HepG2 (cell line): ENCODE data around the gene VILL. TPM values are rescaled to one million over a fixed set of nuclear protein-coding genes. Genes with fewer than 3 reads are reported as not detected.

Experiments used
- ATAC-seq: fragments of 200-7000 bp; cut with Tn5 transposase; 3 replicates; pipeline ENCODE4 v1.9.1; 2020; ENCODE audit warnings: mild to moderate bottlenecking, moderate library complexity
- BruUV-seq: library from RNA; stranded (reverse); fragments of 400-500 nt; replicated peaks from 2 replicates; lab custom pipeline; 2021; lab: Mats Ljungman, UMichigan
- CTCF ChIA-PET: fragments of 300-600 bp; formaldehyde crosslinking; extraction: SDS; loops from one replicate; lab custom pipeline; 2021; ENCODE audit warnings: low total read pairs, inconsistent platforms, low intra/inter-chr PET ratio; lab: Yijun Ruan, JAX
- POLR2A ChIA-PET: fragments of 350-600 bp; sonication (Branson Sonifier 250); formaldehyde crosslinking; loops from one replicate; lab custom pipeline; 2020; ENCODE audit warnings: antibody characterized with exemption, inconsistent platforms; lab: Yijun Ruan, JAX
- DNase-seq: peaks from one replicate; pipeline ENCODE4 v3.0.0-alpha.2; 2015; ENCODE audit warnings: low spot score
- FAIRE-seq: peaks from 3 replicates; lab custom pipeline; 2011; peaks lifted over from hg19 to GRCh38; lab: Jason Lieb, UNC
- H2AFZ ChIP-seq: one replicate; pipeline ENCODE4 v1.6.1; 2011; ENCODE audit warnings: low read length, inconsistent platforms
- H3K27ac ChIP-seq: fragments of 300-600 bp; 3 replicates; pipeline ENCODE4 v1.8.0; 2011; ENCODE audit warnings: mixed run types, mild to moderate bottlenecking, mixed read lengths, low read length, inconsistent platforms; ENCODE audit not compliant: insufficient read depth; ENCODE audit errors: extremely low read length
- H3K27me3 ChIP-seq, 2 experiments: fragments of 200-600 bp in 1 of 2; 2 replicates in 1 of 2; 3 replicates in 1 of 2; pipeline versions ENCODE4 v1.6.0 to v1.8.0; 2011; ENCODE audit warnings: low read length in 2 of 2, mild to moderate bottlenecking in 2 of 2, moderate library complexity in 2 of 2, inconsistent platforms in 1 of 2; ENCODE audit not compliant: insufficient read depth in 2 of 2, control insufficient read depth in 1 of 2
- H3K36me3 ChIP-seq, 2 experiments: fragments of 200-600 bp in 1 of 2; replicated peaks in 1 of 2; 2 replicates in 1 of 2; 3 replicates in 1 of 2; pipeline versions ENCODE4 v1.5.1 to v1.8.0; 2011; ENCODE audit warnings: low read length in 2 of 2, inconsistent platforms in 1 of 2; ENCODE audit not compliant: insufficient read depth in 2 of 2, control insufficient read depth in 1 of 2
- H3K4me1 ChIP-seq: 2 replicates; pipeline ENCODE4 v1.5.1; 2012; ENCODE audit warnings: low read length, inconsistent platforms; ENCODE audit not compliant: insufficient read depth
- H3K4me2 ChIP-seq: 2 replicates; pipeline ENCODE4 v1.6.0; 2011; ENCODE audit warnings: low read depth, low read length, inconsistent platforms
- H3K4me3 ChIP-seq, 3 experiments: fragments of 200-600 bp in 1 of 3; sonication (generic), shearing (Covaris generic) in 1 of 3; replicated peaks in 1 of 3; 2 replicates each; pipeline ENCODE4 v1.5.1; 2011 to 2016; ENCODE audit warnings: low read length in 3 of 3, inconsistent platforms in 2 of 3, low read depth in 2 of 3, mild to moderate bottlenecking in 2 of 3, control low read depth in 1 of 3, mixed read lengths in 1 of 3; ENCODE audit not compliant: insufficient read depth in 1 of 3
- H3K79me2 ChIP-seq: one replicate; pipeline ENCODE4 v1.6.1; 2011; ENCODE audit warnings: low read length, inconsistent platforms; ENCODE audit not compliant: insufficient read depth
- H3K9ac ChIP-seq: 2 replicates; pipeline ENCODE4 v1.6.0; 2011; ENCODE audit warnings: mild to moderate bottlenecking, low read depth, low read length, inconsistent platforms; ENCODE audit not compliant: insufficient read depth
- H3K9me3 ChIP-seq: 2 replicates; pipeline ENCODE4 v1.5.1; 2012; ENCODE audit warnings: mild to moderate bottlenecking, low read length
- H4K20me1 ChIP-seq: 2 replicates; pipeline ENCODE4 v1.6.0; 2011; ENCODE audit warnings: inconsistent platforms, mild to moderate bottlenecking, low read length, moderate library complexity; ENCODE audit not compliant: insufficient read depth
- BCL6 ChIP-seq: IDR thresholded peaks from 2 replicates; pipeline ENCODE4 v1.6.1; 2016; ENCODE audit warnings: missing genetic modification reagents, missing compliant biosample characterization
- FOXA1 ChIP-seq, 2 experiments: fragments of 450-650 bp in 1 of 2; sonication (generic) in 1 of 2; formaldehyde crosslinking in 1 of 2; IDR thresholded peaks; 2 replicates each; pipeline versions ENCODE4 v1.4.0 to v1.6.1; 2016 to 2020; ENCODE audit warnings: missing genetic modification reagents in 1 of 2
- IKZF4 ChIP-seq: sonication (generic); formaldehyde crosslinking; IDR thresholded peaks from 2 replicates; pipeline ENCODE4 v1.5.1; 2020; ENCODE audit warnings: borderline replicate concordance, mild to moderate bottlenecking, low read depth, missing genetic modification reagents; ENCODE audit errors: not compliant biosample characterization
- NFE2 ChIP-seq: sonication (generic); formaldehyde crosslinking; IDR thresholded peaks from 2 replicates; pipeline ENCODE4 v1.4.0; 2020; ENCODE audit warnings: missing genetic modification reagents
- PHF21A ChIP-seq: sonication (generic); formaldehyde crosslinking; IDR thresholded peaks from 2 replicates; pipeline ENCODE4 v1.5.0; 2020; ENCODE audit warnings: mild to moderate bottlenecking, missing genetic modification reagents
- RARA ChIP-seq: IDR thresholded peaks from 2 replicates; pipeline ENCODE4 v1.6.1; 2016; ENCODE audit warnings: missing genetic modification reagents, missing compliant biosample characterization
- RBM22 ChIP-seq: fragments of 200-400 bp; formaldehyde crosslinking; optimal IDR thresholded peaks from 2 replicates; pipeline ENCODE3; 2017; ENCODE audit warnings: mild to moderate bottlenecking, low read length, moderate library complexity
- REL ChIP-seq: sonication (generic); formaldehyde crosslinking; conservative IDR thresholded peaks from 2 replicates; pipeline ENCODE4 v1.8.0; 2022; ENCODE audit warnings: mild to moderate bottlenecking, missing genetic modification reagents, moderate library complexity
- TAF1 ChIP-seq: sonication (generic); formaldehyde crosslinking; IDR thresholded peaks from 2 replicates; pipeline ENCODE4 v1.4.0; 2020; ENCODE audit warnings: missing genetic modification reagents
- U2AF2 ChIP-seq: fragments of 200-400 bp; formaldehyde crosslinking; IDR thresholded peaks from 2 replicates; pipeline ENCODE4 v1.6.1; 2017; ENCODE audit warnings: low read depth, mild to moderate bottlenecking, low read length
- ZNF136 ChIP-seq: sonication (generic); formaldehyde crosslinking; IDR thresholded peaks from 2 replicates; pipeline ENCODE4 v1.8.1; 2022; ENCODE audit warnings: low read depth, mild to moderate bottlenecking, moderate library complexity, missing genetic modification reagents
- ZNF296 ChIP-seq: sonication (generic); formaldehyde crosslinking; conservative IDR thresholded peaks from 2 replicates; pipeline ENCODE4 v1.5.0; 2020; ENCODE audit warnings: mild to moderate bottlenecking, missing genetic modification reagents
- ZNF337 ChIP-seq: sonication (generic); formaldehyde crosslinking; IDR thresholded peaks from 2 replicates; pipeline ENCODE4 v1.5.1; 2020; ENCODE audit warnings: missing genetic modification reagents, low read depth, mild to moderate bottlenecking, borderline replicate concordance
- ZNF44 ChIP-seq: sonication (generic); formaldehyde crosslinking; IDR thresholded peaks from 2 replicates; pipeline ENCODE4 v1.5.1; 2020; ENCODE audit warnings: mild to moderate bottlenecking, missing genetic modification reagents
- ZNF570 ChIP-seq: sonication (generic); formaldehyde crosslinking; IDR thresholded peaks from 2 replicates; pipeline ENCODE4 v1.4.0; 2020; ENCODE audit warnings: mild to moderate bottlenecking, missing genetic modification reagents, borderline replicate concordance
- ZNF615 ChIP-seq: sonication (generic); formaldehyde crosslinking; IDR thresholded peaks from 2 replicates; pipeline ENCODE4 v1.5.0; 2020; ENCODE audit warnings: mild to moderate bottlenecking, missing genetic modification reagents, borderline replicate concordance
- WGBS: methylation state at CpG from one replicate; pipeline ENCODE4 v1.1.6; 2017; ENCODE audit warnings: low lambda C conversion rate; 5-methylcytosine and 5-hydroxymethylcytosine counted together
- in situ Hi-C: cut with HindIII; loops from 2 replicates; pipeline ENCODE4 v1.10.0; 2017; ENCODE audit warnings: low pct_unique_long_range_greater_than_20kb; ENCODE audit not compliant: extremely low pct_ligation_motif_present
- intact Hi-C: fragments of 100-400 bp; cut with micrococcal nuclease; formaldehyde crosslinking; loops from one replicate; pipeline ENCODE4 v1.10.0; 2022; ENCODE audit not compliant: unreplicated experiment
- polyA plus RNA-seq, 8 experiments: library from polyadenylated mRNA; depleted of rRNA in 3 of 8; stranded (reverse) in 7 of 8; unstranded in 1 of 8; fragments of >200 nt; fragmentation: Illumina TruSeq in 4 of 8; extraction: Trizol in 4 of 8; gene quantifications; 2 replicates each; pipeline versions ENCODE4 v1.2.1 to v1.2.3, GENCODE V29; 2011 to 2016; ENCODE audit warnings: low read depth in 4 of 8, missing spikeins in 1 of 8, mixed read lengths in 1 of 8; ENCODE audit not compliant: insufficient read depth in 1 of 8
- total RNA-seq, 5 experiments: library from RNA; depleted of rRNA; stranded (reverse); fragments of >200 nt; fragmentation: Illumina TruSeq; extraction: Trizol; gene quantifications; 2 replicates each; pipeline ENCODE4 v1.2.3, GENCODE V29; 2016; ENCODE audit warnings: low read depth in 1 of 5
- TF ChIP-seq, protein P1 (sequence below): fragments of 450-650 bp; IDR thresholded peaks from 2 replicates; pipeline ENCODE4 v1.6.1; 2016
- TF ChIP-seq, protein P2 (sequence below): sonication (generic); formaldehyde crosslinking; IDR thresholded peaks from 2 replicates; pipeline ENCODE4 v1.9.0; 2021; ENCODE audit warnings: missing genetic modification reagents, borderline replicate concordance
- TF ChIP-seq, protein P3 (sequence below): sonication (generic); formaldehyde crosslinking; IDR thresholded peaks from 2 replicates; pipeline ENCODE4 v1.9.0; 2021; ENCODE audit warnings: missing genetic modification reagents, borderline replicate concordance
- TF ChIP-seq, protein P4 (sequence below): IDR thresholded peaks from 2 replicates; pipeline ENCODE4 v1.6.1; 2012; ENCODE audit warnings: inconsistent platforms

Gene VILL
- total and polyA plus RNA-seq, 2 of the 13 experiments (the other 11 are each of a cell fraction or from before 2014, with no cell fraction given) = 3.2 to 5.3 TPM

DNA sequence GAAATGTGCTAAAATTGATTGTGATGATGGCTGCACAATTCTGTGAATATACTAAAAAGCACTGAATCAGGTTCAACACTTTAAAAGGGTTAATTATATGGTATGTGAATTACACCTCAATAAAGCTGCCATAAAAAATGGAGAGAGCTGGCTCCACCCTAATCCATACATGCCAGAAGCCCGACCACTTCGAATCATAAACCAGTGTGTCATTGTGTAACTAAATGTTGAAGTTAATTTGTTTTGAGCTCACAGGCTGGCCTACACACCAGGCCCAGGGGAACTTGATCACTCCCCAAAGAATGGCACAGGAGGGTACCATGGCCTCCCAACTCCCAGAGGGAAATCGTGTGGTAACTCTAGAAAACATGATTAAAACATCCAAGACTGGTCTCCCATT lies 24.9 kb downstream of the VILL start:
- Histone ChIP-seq H3K4me2 (no peak overlapping the region), H3K9ac (no peak overlapping the region), H3K79me2 (no peaks in the 10 kb centered on the region), H3K9me3 (no peaks in the 10 kb centered on the region), H3K36me3 (peaks cover 5 to 11% of the 10 kb centered on the region in 2 experiments; a peak in 3 of 5 replicates), H3K27ac (no peak overlapping the region)
- in situ Hi-C loops = no loop called here
- DNase-seq (no peak), ATAC-seq (no peak), FAIRE-seq (no peak)
- intact Hi-C loops = no loop called here
- CTCF ChIA-PET = no interaction called here
- BruUV-seq = no TSS peak
- 77% methylated on average over 3 of the region's 3 CpGs for WGBS
- no peak for TF ChIP-seq ZNF136
- no peak for TF ChIP-seq ZNF615 (CRISPR knock-in tag)
- TF ChIP-seq ZNF296 (CRISPR knock-in tag) = no peak
- no peak for TF ChIP-seq ZNF44 (CRISPR knock-in tag)
- no peak for TF ChIP-seq NFE2 (CRISPR knock-in tag)
- TF ChIP-seq, protein P1, sequence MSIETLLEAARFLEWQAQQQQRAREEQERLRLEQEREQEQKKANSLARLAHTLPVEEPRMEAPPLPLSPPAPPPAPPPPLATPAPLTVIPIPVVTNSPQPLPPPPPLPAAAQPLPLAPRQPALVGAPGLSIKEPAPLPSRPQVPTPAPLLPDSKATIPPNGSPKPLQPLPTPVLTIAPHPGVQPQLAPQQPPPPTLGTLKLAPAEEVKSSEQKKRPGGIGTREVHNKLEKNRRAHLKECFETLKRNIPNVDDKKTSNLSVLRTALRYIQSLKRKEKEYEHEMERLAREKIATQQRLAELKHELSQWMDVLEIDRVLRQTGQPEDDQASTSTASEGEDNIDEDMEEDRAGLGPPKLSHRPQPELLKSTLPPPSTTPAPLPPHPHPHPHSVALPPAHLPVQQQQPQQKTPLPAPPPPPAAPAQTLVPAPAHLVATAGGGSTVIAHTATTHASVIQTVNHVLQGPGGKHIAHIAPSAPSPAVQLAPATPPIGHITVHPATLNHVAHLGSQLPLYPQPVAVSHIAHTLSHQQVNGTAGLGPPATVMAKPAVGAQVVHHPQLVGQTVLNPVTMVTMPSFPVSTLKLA = no peak
- TF ChIP-seq REL (CRISPR knock-in tag) = no peak
- TF ChIP-seq IKZF4 (CRISPR knock-in tag) = no peak
- TF ChIP-seq FOXA1 (IDR thresholded peaks at IDR 0.05) = no peak
- no peak for TF ChIP-seq FOXA1 (CRISPR knock-in tag; IDR thresholded peaks at IDR 0.05)
- TF ChIP-seq TAF1 (CRISPR knock-in tag) = no peak
- TF ChIP-seq, protein P2, sequence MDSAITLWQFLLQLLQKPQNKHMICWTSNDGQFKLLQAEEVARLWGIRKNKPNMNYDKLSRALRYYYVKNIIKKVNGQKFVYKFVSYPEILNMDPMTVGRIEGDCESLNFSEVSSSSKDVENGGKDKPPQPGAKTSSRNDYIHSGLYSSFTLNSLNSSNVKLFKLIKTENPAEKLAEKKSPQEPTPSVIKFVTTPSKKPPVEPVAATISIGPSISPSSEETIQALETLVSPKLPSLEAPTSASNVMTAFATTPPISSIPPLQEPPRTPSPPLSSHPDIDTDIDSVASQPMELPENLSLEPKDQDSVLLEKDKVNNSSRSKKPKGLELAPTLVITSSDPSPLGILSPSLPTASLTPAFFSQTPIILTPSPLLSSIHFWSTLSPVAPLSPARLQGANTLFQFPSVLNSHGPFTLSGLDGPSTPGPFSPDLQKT (CRISPR knock-in tag) = no peak
- TF ChIP-seq RBM22 = no peak
- TF ChIP-seq ZNF337 (CRISPR knock-in tag) = no peak
- no peak for TF ChIP-seq U2AF2
- TF ChIP-seq RARA (CRISPR knock-in tag) = no peak
- TF ChIP-seq, protein P3, sequence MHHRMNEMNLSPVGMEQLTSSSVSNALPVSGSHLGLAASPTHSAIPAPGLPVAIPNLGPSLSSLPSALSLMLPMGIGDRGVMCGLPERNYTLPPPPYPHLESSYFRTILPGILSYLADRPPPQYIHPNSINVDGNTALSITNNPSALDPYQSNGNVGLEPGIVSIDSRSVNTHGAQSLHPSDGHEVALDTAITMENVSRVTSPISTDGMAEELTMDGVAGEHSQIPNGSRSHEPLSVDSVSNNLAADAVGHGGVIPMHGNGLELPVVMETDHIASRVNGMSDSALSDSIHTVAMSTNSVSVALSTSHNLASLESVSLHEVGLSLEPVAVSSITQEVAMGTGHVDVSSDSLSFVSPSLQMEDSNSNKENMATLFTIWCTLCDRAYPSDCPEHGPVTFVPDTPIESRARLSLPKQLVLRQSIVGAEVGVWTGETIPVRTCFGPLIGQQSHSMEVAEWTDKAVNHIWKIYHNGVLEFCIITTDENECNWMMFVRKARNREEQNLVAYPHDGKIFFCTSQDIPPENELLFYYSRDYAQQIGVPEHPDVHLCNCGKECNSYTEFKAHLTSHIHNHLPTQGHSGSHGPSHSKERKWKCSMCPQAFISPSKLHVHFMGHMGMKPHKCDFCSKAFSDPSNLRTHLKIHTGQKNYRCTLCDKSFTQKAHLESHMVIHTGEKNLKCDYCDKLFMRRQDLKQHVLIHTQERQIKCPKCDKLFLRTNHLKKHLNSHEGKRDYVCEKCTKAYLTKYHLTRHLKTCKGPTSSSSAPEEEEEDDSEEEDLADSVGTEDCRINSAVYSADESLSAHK (CRISPR knock-in tag) = no peak
- no peak for TF ChIP-seq BCL6 (CRISPR knock-in tag)
- TF ChIP-seq, protein P4, sequence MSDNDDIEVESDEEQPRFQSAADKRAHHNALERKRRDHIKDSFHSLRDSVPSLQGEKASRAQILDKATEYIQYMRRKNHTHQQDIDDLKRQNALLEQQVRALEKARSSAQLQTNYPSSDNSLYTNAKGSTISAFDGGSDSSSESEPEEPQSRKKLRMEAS = no peak
- TF ChIP-seq PHF21A = no peak
- no peak for TF ChIP-seq ZNF570 (CRISPR knock-in tag)
- TF ChIP-seq, all 625 proteins: peak for 0
- Histone ChIP-seq H4K20me1 (no peaks in the 10 kb centered on the region), H3K4me3 (no peak overlapping the region), H2AFZ (no peak overlapping the region), H3K27me3 (no peaks in the 10 kb centered on the region), H3K4me1 (peaks cover 39% of the 10 kb centered on the region)
- POLR2A ChIA-PET = no interaction called here
